K562 (cell line): Measurements from ENCODE around the gene MED15. TPM values are rescaled to one million over a fixed set of nuclear protein-coding genes. Genes with fewer than 3 reads are reported as not detected.

Experiments used
- ARID3B ChIP-seq: fragments of 250-450 bp; sonication (Bioruptor Pico); IDR thresholded peaks from 2 replicates; pipeline ENCODE4 v1.4.0; 2020; ENCODE audit warnings: borderline replicate concordance
- BACH1 ChIP-seq: fragments of 200-800 bp; sonication (Bioruptor generic); IDR thresholded peaks from 2 replicates; pipeline ENCODE4 v1.6.1; 2016; ENCODE audit warnings: missing genetic modification characterization, missing compliant biosample characterization
- CHD1 ChIP-seq: fragments of 200-600 bp; sonication (generic); IDR thresholded peaks from one replicate; pipeline ENCODE4 v1.6.1; 2012; ENCODE audit warnings: mild to moderate bottlenecking, moderate library complexity, low read length, inconsistent platforms
- FOXA3 ChIP-seq, 2 experiments: fragments of 450-650 bp in 1 of 2; sonication (generic) in 1 of 2; formaldehyde crosslinking; IDR thresholded peaks in 1 of 2; conservative IDR thresholded peaks in 1 of 2; 2 replicates each; pipeline versions ENCODE4 v1.4.0 to v1.8.0; 2020 to 2022; ENCODE audit warnings: mild to moderate bottlenecking in 2 of 2, missing genetic modification reagents in 1 of 2
- HIVEP1 ChIP-seq: fragments of 250-450 bp; sonication (Bioruptor Pico); IDR thresholded peaks from 2 replicates; pipeline ENCODE4 v1.4.0; 2020; ENCODE audit warnings: mild to moderate bottlenecking
- HMGXB4 ChIP-seq: sonication (generic); formaldehyde crosslinking; IDR thresholded peaks from 2 replicates; pipeline ENCODE4 v1.8.1; 2023; ENCODE audit warnings: mild to moderate bottlenecking, missing genetic modification reagents
- HOMEZ ChIP-seq: fragments of 250-450 bp; sonication (Bioruptor Pico); IDR thresholded peaks from 2 replicates; pipeline ENCODE4 v1.4.0; 2020; ENCODE audit warnings: mild to moderate bottlenecking, moderate library complexity
- KLF10 ChIP-seq: fragments of 250-450 bp; sonication (Bioruptor Pico); IDR thresholded peaks from 2 replicates; pipeline ENCODE4 v1.6.1; 2021; ENCODE audit warnings: matching md5 sums
- MAX ChIP-seq: sonication (generic); formaldehyde crosslinking; IDR thresholded peaks from 2 replicates; pipeline ENCODE4 v1.9.0; 2022; ENCODE audit warnings: mild to moderate bottlenecking, missing genetic modification reagents
- MBD2 ChIP-seq: sonication (generic); IDR thresholded peaks from 2 replicates; pipeline ENCODE4 v1.6.1; 2016; ENCODE audit warnings: low read depth, borderline replicate concordance
- POLR2H ChIP-seq: IDR thresholded peaks from 2 replicates; pipeline ENCODE4 v1.6.1; 2016; ENCODE audit warnings: missing genetic modification characterization, low read depth, mild to moderate bottlenecking, control low read depth, missing compliant biosample characterization, moderate library complexity
- SRSF7 ChIP-seq: fragments of 200-400 bp; formaldehyde crosslinking; optimal IDR thresholded peaks from 2 replicates; pipeline ENCODE3; 2017; ENCODE audit warnings: mild to moderate bottlenecking, low read depth, low read length
- TEAD4 ChIP-seq, 2 experiments: sonication (generic) in 1 of 2; formaldehyde crosslinking in 1 of 2; IDR thresholded peaks; 2 replicates each; pipeline versions ENCODE4 v1.6.1 to v1.8.0; 2012 to 2022; ENCODE audit warnings: borderline replicate concordance in 1 of 2, inconsistent platforms in 1 of 2, low read length in 1 of 2, mild to moderate bottlenecking in 1 of 2, missing genetic modification reagents in 1 of 2
- THAP12 ChIP-seq: fragments of 250-450 bp; sonication (Bioruptor Pico); IDR thresholded peaks from 2 replicates; pipeline ENCODE4 v1.9.0; 2021; ENCODE audit warnings: mild to moderate bottlenecking, inconsistent platforms
- USF1 ChIP-seq: sonication (generic); formaldehyde crosslinking; IDR thresholded peaks from 2 replicates; pipeline ENCODE4 v1.9.0; 2022; ENCODE audit warnings: mild to moderate bottlenecking, missing genetic modification reagents
- ZFPM2 ChIP-seq: fragments of 250-450 bp; sonication (Bioruptor Pico); IDR thresholded peaks from 2 replicates; pipeline ENCODE4 v1.5.1; 2022; ENCODE audit warnings: mild to moderate bottlenecking
- ZNF311 ChIP-seq: fragments of 250-450 bp; sonication (Bioruptor Pico); IDR thresholded peaks from 2 replicates; pipeline ENCODE4 v1.4.0; 2020; ENCODE audit warnings: mild to moderate bottlenecking, moderate library complexity
- ZNF699 ChIP-seq: fragments of 250-450 bp; sonication (Bioruptor Pico); IDR thresholded peaks from 2 replicates; pipeline ENCODE4 v1.8.0; 2021; ENCODE audit warnings: mild to moderate bottlenecking, moderate library complexity; ENCODE audit not compliant: insufficient replicate concordance
- polyA plus RNA-seq, 8 experiments: library from polyadenylated mRNA; depleted of rRNA in 4 of 8; stranded (reverse) in 5 of 8; unstranded in 3 of 8; fragments of >200 nt; fragmentation: Nextera tagmentation in 2 of 8; fragmentation: Illumina TruSeq in 1 of 8; extraction: Ambion mirVana in 2 of 8; extraction: Trizol in 1 of 8; gene quantifications; 2 replicates each; pipeline versions ENCODE4 v1.2.1 to v1.2.3, GENCODE V29; 2011 to 2014; ENCODE audit warnings: inconsistent platforms in 1 of 8, missing spikeins in 1 of 8
- total RNA-seq, 7 experiments: library from RNA; depleted of rRNA in 6 of 7; stranded (reverse); fragments of >200 nt in 6 of 7; fragmentation: Illumina TruSeq in 2 of 7; extraction: Trizol in 2 of 7; gene quantifications; 2 replicates each; pipeline versions ENCODE4 v1.2.1 to v1.2.3, GENCODE V29; 2011 to 2021; ENCODE audit warnings: low replicate concordance in 1 of 7

The MED15 gene
- total and polyA plus RNA-seq, 9 of the 15 experiments (the other 6 are each of a cell fraction or from before 2014, with no cell fraction given), result 4.0 to 271 (median 60.1) TPM

- TF ChIP-seq HMGXB4 (CRISPR knock-in tag) (peak; percentile 49; the same call in 1 of the 2 replicates), ZFPM2 (CRISPR knock-in tag) (no peak), THAP12 (CRISPR knock-in tag) (peak; percentile 6; the same call in 1 of the 2 replicates), FOXA3 (CRISPR knock-in tag; conservative IDR thresholded peaks at IDR 0.05 in 1 of 2, IDR thresholded peaks at IDR 0.05 in 1 of 2) (no peak), SRSF7 (no peak), BACH1 (no peak), ARID3B (0 out of 2 replicates have a peak, but pooled peaks have one; percentile 53), TEAD4 (IDR thresholded peaks at IDR 0.05; ENCODE audit: low read length) (no peak), TEAD4 (CRISPR knock-in tag; IDR thresholded peaks at IDR 0.05; ENCODE audit: borderline replicate concordance) (peak; percentile 89; the same call in 1 of the 2 replicates), ZNF311 (CRISPR knock-in tag) (0 out of 2 replicates have a peak, but pooled peaks have one; percentile 24), USF1 (peak; percentile 50), ZNF699 (CRISPR knock-in tag) (no peak), KLF10 (CRISPR knock-in tag) (no peak), POLR2H (tag) (no peak), CHD1 (peak; percentile 49), HIVEP1 (0 out of 2 replicates have a peak, but pooled peaks have one; percentile 42), MBD2 (no peak), MAX (CRISPR knock-in tag) (peak; percentile 27; the same call in 1 of the 2 replicates), HOMEZ (0 out of 2 replicates have a peak, but pooled peaks have one; percentile 14)
Observed at GRCh38 chr22:20528405-20528978, 21.1 kb downstream of the MED15 start (continued).
